Right atrium auricular region (tissue), 2 donors: ENCODE results near the gene MS4A18. TPM values are rescaled to one million over a fixed set of nuclear protein-coding genes. Genes with fewer than 3 reads are reported as not detected.

ENCODE experiments used
- DNase-seq: peaks from one replicate; pipeline ENCODE4 v3.0.0-alpha.2; 2019; ENCODE audit warnings: low spot score
- H3K27ac ChIP-seq, 2 donors: fragments of 200-600 bp; sonication (generic); 1 replicate in 1 of 2; 2 replicates in 1 of 2; pipeline ENCODE4 v1.5.1; 2016 to 2019
- H3K27me3 ChIP-seq, 2 donors: fragments of 200-600 bp; sonication (generic); one replicate each; pipeline versions ENCODE4 v1.5.1 to v1.6.0; 2017 to 2019
- H3K36me3 ChIP-seq: fragments of 200-600 bp; sonication (generic); one replicate; pipeline ENCODE4 v1.5.1; 2016
- H3K4me1 ChIP-seq, 2 donors: fragments of 200-600 bp; sonication (generic); one replicate each; pipeline versions ENCODE4 v1.5.1 to v1.6.0; 2017 to 2019
- H3K4me3 ChIP-seq, 2 donors: fragments of 200-600 bp; sonication (generic); 1 replicate in 1 of 2; 2 replicates in 1 of 2; pipeline ENCODE4 v1.5.1; 2017 to 2019; ENCODE audit warnings: mild to moderate bottlenecking in 1 of 2, moderate library complexity in 1 of 2
- H3K9me3 ChIP-seq, 2 donors: fragments of 200-600 bp; sonication (generic); one replicate each; pipeline ENCODE4 v1.5.1; 2019
- total RNA-seq, 2 donors: library from RNA; depleted of rRNA; stranded (reverse); fragments of >200 nt; gene quantifications; one replicate each; pipeline ENCODE4 v1.1.0, GENCODE V29; 2016
- TF ChIP-seq, protein P1 (sequence below), 2 donors: fragments of 200-600 bp; sonication (generic); IDR thresholded peaks; one replicate each; pipeline ENCODE4 v1.5.1; 2019; ENCODE audit warnings: antibody characterized with exemption in 2 of 2

MS4A18 gene
- total RNA-seq, 2 donors from 2014 or later = not detected

DNA sequence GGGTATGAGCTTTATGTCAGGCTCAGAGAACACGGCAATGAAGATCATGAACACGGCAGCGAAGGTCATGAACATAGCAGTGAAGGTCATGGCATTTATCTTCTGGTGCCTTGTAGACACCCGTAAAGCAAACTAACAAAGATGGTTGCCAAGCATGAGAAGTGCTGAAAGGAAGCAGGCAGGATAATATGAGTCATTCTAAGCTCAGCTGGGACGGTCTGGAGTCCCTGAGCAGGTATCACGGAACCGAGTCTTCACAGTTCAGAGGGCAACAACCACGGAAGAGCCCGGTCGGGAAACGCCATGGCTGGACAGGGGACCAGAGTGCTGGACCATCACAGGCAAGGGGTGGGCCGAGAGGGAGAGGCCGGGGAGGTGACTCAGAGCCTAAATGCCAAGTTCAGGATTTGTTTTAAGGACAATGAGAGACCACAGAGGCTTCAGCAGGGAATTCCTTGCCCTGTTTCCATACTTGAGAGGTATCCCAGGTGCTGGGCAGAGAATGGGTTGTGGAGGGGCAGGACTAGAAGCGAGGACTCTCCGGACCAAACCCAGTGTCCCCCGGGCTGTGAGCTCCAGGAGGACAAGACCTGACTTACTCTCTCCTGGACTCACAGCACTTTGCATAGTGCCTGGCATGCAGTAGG, 47.5 kb downstream of the MS4A18 start:
- peaks cover 0 to 14% of the 10 kb centered on the region in 2 donors for H3K4me1 ChIP-seq
- H3K27ac ChIP-seq = no peak overlapping the region
- no peak for DNase-seq
- H3K4me3 ChIP-seq = no peak overlapping the region
- no peaks in the 10 kb centered on the region for H3K27me3 ChIP-seq
- TF ChIP-seq, protein P1, sequence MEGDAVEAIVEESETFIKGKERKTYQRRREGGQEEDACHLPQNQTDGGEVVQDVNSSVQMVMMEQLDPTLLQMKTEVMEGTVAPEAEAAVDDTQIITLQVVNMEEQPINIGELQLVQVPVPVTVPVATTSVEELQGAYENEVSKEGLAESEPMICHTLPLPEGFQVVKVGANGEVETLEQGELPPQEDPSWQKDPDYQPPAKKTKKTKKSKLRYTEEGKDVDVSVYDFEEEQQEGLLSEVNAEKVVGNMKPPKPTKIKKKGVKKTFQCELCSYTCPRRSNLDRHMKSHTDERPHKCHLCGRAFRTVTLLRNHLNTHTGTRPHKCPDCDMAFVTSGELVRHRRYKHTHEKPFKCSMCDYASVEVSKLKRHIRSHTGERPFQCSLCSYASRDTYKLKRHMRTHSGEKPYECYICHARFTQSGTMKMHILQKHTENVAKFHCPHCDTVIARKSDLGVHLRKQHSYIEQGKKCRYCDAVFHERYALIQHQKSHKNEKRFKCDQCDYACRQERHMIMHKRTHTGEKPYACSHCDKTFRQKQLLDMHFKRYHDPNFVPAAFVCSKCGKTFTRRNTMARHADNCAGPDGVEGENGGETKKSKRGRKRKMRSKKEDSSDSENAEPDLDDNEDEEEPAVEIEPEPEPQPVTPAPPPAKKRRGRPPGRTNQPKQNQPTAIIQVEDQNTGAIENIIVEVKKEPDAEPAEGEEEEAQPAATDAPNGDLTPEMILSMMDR (IDR thresholded peaks at IDR 0.05) = no peak
- no peaks in the 10 kb centered on the region for H3K9me3 ChIP-seq
- no peaks in the 10 kb centered on the region for H3K36me3 ChIP-seq

DNA sequence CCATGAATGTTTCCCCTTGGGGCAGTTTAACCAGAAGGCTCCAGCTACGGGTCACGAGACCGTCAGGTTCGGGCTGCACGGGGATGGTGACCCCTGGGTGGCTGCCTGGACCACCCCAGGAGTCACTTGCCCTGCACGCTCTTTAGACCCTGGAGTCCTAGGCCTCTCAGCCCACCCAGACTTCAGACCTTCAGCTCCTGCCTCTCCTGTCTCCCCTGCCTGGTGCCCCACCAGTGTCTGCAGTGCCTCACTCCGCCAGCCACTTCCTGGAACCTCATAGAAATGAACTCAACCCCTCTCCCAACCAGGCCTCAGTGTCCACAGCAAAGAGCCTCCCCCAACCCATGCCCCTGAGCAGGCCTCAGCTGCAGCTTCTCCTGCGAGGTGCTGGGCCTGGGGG, 48.1 kb downstream of the MS4A18 start:
- DNase-seq = no peak
- TF ChIP-seq, protein P1 (IDR thresholded peaks at IDR 0.05) = no peak
- Histone ChIP-seq H3K27me3 (no peaks in the 10 kb centered on the region), H3K4me3 (no peak overlapping the region), H3K4me1 (peaks cover 0 to 14% of the 10 kb centered on the region in 2 donors), H3K9me3 (no peaks in the 10 kb centered on the region), H3K36me3 (no peaks in the 10 kb centered on the region), H3K27ac (no peak overlapping the region)

DNA sequence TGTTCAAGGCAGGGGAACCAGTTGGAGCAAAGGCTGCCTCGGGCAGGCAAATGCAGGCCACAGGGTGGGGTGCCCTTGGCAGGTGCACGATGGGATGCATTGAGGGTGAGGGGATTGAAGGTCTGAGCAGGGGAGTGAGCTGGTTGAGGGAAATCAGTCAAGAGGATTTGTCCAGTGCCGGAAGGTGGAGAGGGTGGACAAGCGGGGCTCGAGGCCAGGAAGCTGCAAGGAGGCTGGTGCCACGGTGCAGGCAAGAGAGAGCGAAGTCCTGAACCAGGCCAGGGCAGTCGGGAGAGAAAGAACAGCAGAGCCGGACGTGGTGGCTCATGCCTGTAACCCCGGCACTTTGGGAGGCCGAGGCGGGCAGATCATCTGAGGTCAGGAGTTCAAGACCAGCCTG, 50.2 kb downstream of the MS4A18 start:
- Histone ChIP-seq H3K36me3 (no peaks in the 10 kb centered on the region), H3K4me3 (no peak overlapping the region), H3K27ac (no peak overlapping the region), H3K9me3 (no peaks in the 10 kb centered on the region), H3K4me1 (peaks cover 0 to 14% of the 10 kb centered on the region in 2 donors), H3K27me3 (no peaks in the 10 kb centered on the region)
- TF ChIP-seq, protein P1 (IDR thresholded peaks at IDR 0.05) = no peak
- DNase-seq = no peak

DNA sequence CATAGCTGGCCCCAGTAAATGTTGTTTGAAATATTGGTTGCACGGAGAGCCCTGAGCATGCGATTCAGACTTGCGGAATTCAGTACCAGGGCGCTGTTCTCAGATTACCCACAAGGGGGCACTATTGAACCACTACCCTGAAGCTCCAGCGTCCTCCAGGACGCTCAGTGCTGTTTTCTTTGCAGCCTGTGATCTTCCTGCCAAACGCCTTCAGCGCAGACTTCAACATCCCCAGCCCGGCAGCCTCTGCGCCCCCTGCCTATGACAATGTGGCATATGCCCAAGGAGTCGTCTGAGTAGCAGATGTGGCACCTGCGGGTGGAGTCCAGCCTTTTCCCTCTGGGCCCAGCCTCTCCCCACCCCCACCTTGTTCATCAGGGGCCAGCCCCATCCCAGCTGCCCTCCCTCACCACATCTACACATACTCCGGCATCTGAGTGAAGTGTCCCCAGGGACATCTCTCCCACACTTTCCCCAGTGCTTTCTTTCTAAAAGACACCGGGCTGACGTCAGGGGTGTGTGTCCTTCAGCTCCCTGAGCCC, 51.0 kb downstream of the MS4A18 start:
- peak; percentile 88 for DNase-seq
- Histone ChIP-seq H3K27me3 (no peaks in the 10 kb centered on the region), H3K4me1 (peaks cover 0 to 14% of the 10 kb centered on the region in 2 donors), H3K27ac (peak overlapping the region; percentile 16 to 22), H3K4me3 (peak overlapping the region in 1 of 2 donors; percentile 6), H3K36me3 (no peaks in the 10 kb centered on the region), H3K9me3 (no peaks in the 10 kb centered on the region)
- TF ChIP-seq, protein P1 (IDR thresholded peaks at IDR 0.05) = peak; percentile 81 to 91

DNA sequence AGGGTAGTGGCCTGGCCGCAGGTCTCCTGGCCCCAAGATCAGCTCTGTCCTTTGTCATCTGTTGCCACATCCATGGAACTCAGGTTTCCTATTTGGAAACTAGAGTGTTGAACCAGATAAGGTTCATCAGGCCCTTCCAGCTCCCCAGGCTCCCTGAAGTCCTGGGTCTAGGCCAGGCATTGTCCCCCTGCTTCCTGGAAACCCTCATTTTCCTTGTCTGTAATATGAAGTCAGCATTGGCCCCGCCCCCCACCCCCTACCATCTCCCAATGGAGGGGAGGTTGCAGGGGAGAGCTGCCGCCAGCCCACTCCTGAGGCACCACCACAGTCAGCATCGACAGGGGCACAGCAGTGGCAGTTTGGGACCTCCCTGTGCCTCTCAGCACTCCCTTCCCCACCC, 51.6 kb downstream of the MS4A18 start:
- no peak for DNase-seq
- no peak overlapping the region for H3K4me3 ChIP-seq
- peak overlapping the region in 1 of 2 donors; percentile 22 for H3K27ac ChIP-seq
- peaks cover 0 to 14% of the 10 kb centered on the region in 2 donors for H3K4me1 ChIP-seq
- H3K9me3 ChIP-seq = no peaks in the 10 kb centered on the region
- H3K36me3 ChIP-seq = no peaks in the 10 kb centered on the region
- no peaks in the 10 kb centered on the region for H3K27me3 ChIP-seq
- TF ChIP-seq, protein P1 (IDR thresholded peaks at IDR 0.05) = no peak
